GM18499 (cell line): ENCODE measurements around the gene GPR15.

Experiments
- ATAC-seq: cut with Tn5 transposase; IDR thresholded peaks from one replicate; pipeline ENCODE4 v1.9.1; 2021; ENCODE audit warnings: moderate number of reproducible peaks; ENCODE audit not compliant: insufficient read depth, unreplicated experiment

The GPR15 gene

GRCh38 chr3:98529856-98530459, 1.8 kb upstream of the GPR15 start:
- ATAC-seq: no peak

GRCh38 chr3:98530676-98531075, 1.1 kb upstream of the GPR15 start:
- no peak for ATAC-seq

- ATAC-seq: no peak
Measured at GRCh38 chr3:98532275-98532637, 478 bp downstream of the GPR15 start.

GRCh38 chr3:98532709-98533571, 1.2 kb downstream of the GPR15 start:
- ATAC-seq: no peak

GRCh38 chr3:98534168-98534567, 2.4 kb downstream of the GPR15 start:
- no peak for ATAC-seq

GRCh38 chr3:98534734-98535133, 3.0 kb downstream of the GPR15 start:
- ATAC-seq: no peak

GRCh38 chr3:98536456-98537017, 4.8 kb downstream of the GPR15 start:
- peak; percentile 78 for ATAC-seq

- peak; percentile 24 for ATAC-seq
Measured at GRCh38 chr3:98540346-98540745, 8.6 kb downstream of the GPR15 start.

- no peak for ATAC-seq
Measured at GRCh38 chr3:98541695-98542094, 9.9 kb downstream of the GPR15 start.

GRCh38 chr3:98542623-98543022, 10.8 kb downstream of the GPR15 start:
- no peak for ATAC-seq

- ATAC-seq: peak; percentile 53
Measured at GRCh38 chr3:98545940-98546339, 14.2 kb downstream of the GPR15 start.

GRCh38 chr3:98548544-98548943, 16.8 kb downstream of the GPR15 start:
- no peak for ATAC-seq

GRCh38 chr3:98550833-98551232, 19.1 kb downstream of the GPR15 start:
- no peak for ATAC-seq

GRCh38 chr3:98551236-98551635, 19.5 kb downstream of the GPR15 start:
- no peak for ATAC-seq

GRCh38 chr3:98551754-98552153, 20.0 kb downstream of the GPR15 start:
- no peak for ATAC-seq

- ATAC-seq: no peak
Measured at GRCh38 chr3:98552232-98553020, 20.6 kb downstream of the GPR15 start.

GRCh38 chr3:98553021-98553563, 21.3 kb downstream of the GPR15 start:
- no peak for ATAC-seq

- ATAC-seq: no peak
Measured at GRCh38 chr3:98553753-98554152, 22.0 kb downstream of the GPR15 start.

GRCh38 chr3:98554580-98554979, 22.8 kb downstream of the GPR15 start:
- ATAC-seq: no peak

GRCh38 chr3:98555025-98555379, 23.2 kb downstream of the GPR15 start:
- no peak for ATAC-seq
